Globus pallidus (tissue), 1 donor: ENCODE measurements around the gene GP1BB.
A peak's percentile ranks its signal among the peaks of the same experiment; 100 is the strongest.

Source experiments
- DNase-seq: peaks from one replicate; pipeline ENCODE4 v3.0.0-alpha.2; 2015; ENCODE audit warnings: low spot score

GP1BB gene

DNA sequence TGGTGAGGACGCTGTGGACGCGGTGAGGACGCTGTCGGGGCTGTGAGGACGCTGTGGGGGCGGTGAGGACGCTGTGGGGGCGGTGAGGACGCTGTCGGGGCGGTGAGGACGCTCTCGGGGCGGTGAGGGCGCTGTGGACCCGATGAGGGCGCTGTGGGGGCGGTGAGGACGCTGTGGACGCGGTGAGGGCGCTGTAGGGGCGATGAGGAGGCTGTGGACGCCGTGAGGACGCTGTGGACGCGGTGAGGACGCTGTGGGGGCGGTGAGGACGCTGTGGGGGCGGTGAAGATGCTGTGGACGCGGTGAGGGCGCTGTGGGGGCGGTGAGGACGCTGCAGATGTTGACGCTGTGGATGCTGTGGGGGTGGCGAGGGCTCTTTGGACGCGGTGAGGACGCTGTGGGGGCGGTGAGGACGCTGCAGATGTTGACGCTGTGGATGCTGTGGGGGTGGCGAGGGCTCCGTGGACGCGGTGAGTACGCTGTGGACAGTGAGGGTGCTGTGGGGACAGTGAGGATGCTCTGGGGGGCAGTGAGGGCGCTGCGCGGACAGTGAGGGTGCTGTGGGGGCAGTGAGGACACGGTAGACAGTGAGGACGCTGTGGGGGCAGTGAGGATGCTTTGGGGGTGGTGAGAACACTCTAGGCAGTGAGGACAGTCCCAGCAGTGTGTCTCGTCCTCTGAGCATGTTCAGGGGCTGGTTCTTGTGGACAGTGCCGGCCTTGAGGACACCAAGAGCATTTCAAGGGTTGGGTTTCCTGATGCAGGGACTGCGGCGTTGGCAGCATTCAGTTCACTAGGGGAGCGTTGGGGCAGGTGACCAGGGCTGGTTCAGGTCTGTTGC, 4.2 kb downstream of the GP1BB start:
- no peak for DNase-seq

- DNase-seq = no peak
Observed at GRCh38 chr22:19728271-19728670, 4.9 kb downstream of the GP1BB start.

DNA sequence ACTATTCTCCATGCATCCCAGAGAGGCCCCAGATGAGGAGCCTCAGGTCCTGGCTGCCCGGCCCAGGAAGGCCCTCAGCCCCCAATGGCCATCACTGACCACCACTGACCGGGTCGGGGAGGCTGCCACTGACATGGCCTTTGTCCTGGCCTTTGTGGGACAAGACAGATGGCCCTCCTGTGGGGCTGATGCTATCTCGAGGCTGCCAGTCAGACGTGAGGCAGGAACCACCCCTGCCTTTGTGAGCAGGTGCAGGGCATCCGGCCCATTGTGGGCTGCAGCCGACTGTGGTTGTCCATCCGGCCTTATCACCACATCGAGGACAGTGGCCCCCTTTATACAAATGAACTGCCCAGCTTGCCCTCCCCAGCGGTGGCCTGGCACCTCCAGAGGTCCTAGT, 5.5 kb downstream of the GP1BB start:
- no peak for DNase-seq

DNA sequence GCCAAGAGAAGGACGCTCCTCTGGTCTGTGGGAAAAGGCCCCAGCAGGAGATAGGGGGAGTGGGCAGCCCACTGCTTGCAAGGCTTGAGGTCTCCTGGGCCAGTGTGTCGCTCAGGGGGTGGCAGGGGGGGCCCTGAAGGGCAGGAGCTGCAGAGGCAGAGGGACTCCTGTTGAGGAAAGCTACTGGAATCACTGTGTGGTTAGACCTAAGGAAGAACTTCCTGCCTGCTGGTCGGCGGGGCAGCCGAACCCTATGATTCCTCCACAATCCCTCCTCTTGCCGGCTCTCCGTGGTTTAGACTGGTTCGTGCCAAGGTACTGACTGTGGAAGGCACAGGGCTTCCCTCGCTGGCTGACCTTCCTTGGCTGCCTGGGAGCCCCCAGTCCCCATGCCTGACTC, 6.2 kb downstream of the GP1BB start:
- no peak for DNase-seq

DNA sequence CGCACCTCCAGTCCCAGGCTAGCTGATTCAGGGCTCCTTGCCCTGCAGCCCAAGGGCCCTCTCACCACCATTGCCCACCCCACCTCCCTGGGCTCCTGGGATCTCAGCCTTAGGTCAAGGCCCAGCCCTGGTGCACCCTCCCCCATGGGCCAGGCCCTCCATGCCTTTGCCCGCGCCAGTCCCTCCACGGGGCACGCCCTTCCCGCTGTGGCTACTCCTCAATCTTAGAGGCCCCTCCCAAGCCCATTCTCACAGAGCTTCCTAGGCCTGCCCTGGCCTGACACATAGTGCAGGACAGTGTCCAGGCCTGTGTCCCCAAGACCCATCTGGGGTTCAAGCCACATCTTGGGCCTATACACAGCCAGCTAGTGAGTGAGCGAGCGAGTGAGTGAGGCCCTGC, 6.9 kb downstream of the GP1BB start:
- no peak for DNase-seq

DNA sequence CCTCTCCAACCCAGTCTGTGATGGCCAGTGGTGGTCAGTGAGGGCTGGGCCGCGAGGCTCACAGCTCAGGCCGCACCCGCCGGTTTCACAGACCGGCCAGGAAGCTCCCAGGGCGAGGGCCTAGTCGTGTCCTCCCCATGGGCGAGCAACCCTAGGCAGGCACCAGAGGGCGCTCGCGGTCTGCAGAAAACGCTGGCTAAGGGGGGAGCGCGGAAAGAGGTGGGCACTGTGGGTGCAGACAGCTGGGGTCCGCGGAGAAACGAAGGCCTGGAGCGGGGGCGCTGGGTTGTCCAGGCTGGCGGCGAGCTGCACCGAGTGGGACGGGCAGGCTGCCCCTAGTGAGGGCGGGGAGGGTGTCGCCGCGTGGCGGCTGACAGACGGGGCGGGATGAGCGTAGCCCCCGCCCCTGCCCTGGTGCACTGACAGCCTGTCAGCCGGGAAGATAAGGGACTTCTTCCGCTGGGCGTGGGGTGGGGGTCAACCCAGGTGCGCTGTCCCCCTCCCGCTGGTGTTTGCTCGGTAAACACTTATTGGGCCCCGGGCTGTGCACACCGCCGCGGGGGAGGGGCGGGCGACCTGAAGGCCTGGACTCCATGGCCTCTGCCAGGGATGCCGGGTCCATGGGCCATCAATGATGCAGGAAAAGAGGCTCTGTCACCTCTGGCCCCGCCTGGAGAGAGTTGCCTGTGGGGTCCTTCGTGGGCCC, 7.5 kb downstream of the GP1BB start:
- peak; percentile 51 for DNase-seq

- no peak for DNase-seq
Observed at GRCh38 chr22:19731361-19732135, 8.2 kb downstream of the GP1BB start.

DNA sequence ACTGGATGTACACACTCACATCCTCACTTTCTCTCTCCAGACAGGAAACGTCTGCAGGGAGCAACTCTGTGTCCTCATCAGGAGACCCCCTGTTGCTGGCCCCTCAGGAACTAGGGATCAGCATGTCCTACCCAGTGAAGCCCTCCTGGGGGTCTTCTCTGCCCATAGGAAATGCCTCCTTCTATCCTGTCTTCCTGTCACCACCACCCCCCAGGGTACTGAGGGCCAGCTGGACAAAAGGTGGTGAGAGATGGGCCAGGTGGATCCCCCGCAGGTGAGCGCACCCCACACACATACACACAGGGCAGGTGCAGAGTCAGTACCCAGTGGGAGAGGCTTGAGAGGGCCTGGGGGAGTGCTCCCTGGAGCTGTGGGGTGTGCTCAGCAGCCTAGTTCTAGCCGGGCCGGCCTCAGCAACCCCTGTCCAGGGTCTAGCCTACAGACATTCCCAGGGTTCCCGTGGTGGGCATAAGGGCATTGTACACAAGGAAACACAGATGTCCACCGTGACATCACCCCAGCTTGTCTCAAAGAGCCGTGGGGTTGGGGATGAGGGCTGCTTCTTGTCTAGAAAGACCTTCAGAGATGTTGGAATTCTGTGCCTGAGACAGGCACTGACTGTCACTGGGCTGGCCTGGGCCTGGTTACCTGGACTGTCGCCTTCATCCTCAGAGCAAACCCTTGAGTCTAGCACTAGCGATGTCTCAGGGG, 9.2 kb downstream of the GP1BB start:
- DNase-seq = no peak

DNA sequence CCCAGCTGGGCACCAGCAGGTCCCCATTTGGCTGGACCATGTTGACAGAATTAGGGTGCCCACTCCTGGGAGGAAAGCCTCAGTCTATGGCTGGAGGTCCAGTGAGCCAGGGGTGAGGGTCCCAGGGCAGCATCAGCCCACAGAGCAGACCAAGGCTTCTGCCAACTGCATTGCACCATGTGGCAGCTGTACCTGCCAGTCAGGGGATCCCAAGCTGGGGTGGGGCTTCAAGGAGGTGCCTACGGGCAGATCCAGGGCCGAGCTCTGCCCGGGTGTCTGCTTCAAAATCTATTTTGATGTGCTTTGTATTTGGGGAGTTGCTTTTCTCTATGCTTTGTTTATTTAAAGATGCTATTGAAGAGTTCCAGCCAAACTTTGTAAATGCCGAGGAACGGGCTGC, 10.4 kb downstream of the GP1BB start:
- no peak for DNase-seq

GRCh38 chr22:19734163-19734562, 10.8 kb downstream of the GP1BB start:
- DNase-seq = no peak

DNA sequence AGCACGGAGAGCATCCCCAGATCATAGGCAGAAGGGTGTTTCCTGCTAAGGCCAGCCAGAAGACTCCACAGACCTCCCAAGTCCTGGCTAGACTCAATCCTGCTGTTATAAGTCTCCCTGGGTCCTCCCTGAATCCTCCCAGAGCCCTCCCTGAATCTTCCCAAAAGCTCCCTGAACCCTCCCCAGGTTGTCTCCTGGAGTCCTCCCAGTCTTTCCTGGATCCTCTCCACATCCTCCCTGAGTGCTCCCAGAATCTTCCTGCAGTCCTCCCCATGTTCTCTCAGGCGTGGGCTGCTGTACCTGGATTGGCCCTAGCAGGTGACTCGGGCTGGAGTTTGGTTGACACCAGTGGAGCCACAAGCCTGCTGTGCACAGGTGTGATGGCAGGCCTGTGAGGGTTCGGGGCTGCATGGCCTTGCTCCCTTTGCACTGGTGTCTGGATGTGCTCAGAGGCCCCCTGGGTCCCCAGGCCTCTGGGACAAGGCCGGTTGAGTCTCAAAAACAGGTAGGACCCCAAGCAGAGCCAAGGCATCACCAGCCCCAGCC, 11.6 kb downstream of the GP1BB start:
- DNase-seq = no peak

DNA sequence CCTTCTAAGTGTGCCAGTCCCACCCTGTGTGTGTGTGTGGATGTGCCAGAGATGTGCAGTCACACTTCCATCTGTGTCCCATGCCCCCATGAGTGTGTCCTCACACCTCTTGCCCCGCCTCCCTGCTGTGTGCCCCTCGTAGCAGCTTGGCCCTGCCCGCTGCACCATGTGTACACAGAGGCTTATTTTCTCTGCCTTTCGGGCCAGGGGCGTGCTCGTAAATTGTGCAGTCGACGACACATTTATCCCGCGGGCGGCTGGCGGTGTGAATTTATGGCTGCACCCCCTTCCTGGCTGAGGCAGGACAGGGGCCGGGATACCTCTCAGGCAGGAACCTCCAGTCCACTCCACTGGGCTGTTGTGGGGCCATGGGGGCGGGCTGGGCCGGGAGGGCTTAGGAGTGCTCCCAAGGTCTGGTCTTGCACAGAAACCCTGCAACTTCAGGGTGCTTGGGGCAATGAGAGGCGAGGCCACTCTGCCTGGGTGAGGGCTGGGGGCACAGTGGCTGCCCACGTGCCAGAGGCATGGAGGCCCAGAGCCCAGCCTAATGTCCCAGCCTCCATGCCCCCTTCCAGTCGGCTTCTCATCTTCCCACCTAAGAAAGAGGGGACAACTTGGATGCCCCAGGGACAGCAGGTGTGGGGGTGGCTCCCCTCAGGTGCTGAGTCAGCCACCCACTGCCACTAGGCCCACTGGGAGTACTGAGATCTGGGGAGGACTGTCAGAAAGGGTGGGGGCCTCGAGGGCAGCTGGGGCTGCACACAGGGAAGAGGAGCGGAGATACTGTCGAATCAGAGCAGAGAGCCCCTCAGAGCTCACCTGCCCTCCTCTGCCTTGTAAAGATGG, 12.5 kb downstream of the GP1BB start:
- DNase-seq = no peak

DNA sequence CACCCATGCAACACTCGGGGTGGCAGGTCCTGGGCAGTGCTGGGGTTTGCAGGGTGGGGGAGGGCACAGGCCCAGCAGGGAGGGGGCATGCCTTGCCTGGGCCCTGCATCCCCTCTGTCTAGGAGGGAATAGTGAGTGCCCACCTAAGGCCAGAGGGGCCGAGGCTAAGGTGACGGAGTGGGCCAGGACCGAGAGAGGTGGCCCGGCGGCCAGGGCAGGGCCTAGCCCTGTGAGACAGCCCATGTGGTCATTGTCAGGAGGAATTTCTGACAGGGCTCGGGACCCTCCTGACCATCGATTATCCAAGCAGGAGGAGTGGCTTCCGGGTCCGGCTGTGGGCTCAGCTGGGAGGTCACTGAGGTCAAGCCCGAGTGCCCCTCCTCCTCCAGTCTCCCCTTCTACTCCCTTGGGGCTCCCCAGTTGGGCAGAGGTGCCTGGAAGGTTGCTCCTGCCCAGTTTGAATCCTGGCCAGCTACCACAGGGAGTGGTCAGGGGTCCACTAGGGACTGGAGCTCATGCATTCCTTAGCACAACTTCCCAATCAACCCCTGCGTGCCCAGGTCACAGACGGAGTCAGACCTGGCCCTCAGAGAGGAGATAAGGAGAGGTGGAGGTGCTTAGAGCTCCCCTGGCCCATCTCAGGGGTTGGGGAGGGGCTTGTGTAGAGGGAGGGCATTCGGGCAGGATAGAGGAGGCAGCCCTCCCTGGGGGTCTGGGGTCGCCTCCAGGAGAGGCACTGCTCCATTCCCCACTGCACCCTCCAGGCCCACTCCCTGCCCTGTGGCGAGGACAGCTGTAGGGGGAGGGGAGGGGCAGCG, 14.7 kb downstream of the GP1BB start:
- no peak for DNase-seq

GRCh38 chr22:19738664-19739447, 15.5 kb downstream of the GP1BB start:
- no peak for DNase-seq

- no peak for DNase-seq
Observed at GRCh38 chr22:19739448-19739895, 16.1 kb downstream of the GP1BB start.

DNA sequence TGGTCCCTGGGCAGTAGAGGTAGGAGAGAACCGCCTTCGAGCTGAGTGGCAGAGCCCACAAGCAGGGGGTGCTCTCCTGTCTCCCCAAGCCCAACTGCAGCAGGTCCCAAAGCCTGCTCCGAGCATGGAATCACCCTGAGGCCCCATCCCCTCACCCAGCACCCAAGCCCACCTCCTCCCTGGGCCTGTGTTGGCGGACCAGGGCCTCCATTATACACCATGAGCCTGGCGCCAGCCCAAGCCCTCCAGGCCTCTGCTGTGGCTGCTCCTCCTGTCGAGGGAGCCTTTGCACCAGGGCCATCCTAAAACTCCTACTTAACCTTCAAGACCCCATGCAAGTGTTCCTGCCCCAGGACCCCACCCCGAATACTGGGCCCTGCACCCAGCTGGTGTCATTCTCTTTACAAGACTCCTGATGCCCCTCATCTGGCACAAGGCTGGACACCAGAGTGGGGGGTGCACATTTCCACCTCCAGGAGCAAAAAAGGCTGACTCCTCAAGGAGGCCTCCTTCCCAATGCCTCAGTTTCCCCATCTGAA, 16.6 kb downstream of the GP1BB start:
- DNase-seq = no peak

DNA sequence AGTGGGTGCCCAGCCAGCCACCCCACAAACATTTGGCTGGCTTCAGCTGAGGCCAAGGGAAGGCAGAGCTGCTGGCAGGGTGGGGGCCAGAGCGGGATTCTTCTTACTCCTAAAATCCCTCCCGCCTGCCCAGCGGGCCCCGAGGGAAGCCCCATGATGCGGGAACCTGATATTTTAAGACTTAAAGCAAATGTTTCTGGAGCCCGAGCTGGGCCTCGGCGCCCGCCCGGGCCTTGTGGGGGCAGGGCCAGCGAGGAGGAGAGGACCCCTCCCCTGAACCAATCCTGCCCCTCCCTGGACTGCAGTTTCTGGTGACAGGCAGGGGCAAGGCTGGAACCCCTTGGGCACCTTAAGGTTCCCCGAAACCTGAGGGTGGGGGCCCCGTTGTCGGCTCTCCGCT, 17.2 kb downstream of the GP1BB start:
- DNase-seq = no peak

- no peak for DNase-seq
Observed at GRCh38 chr22:19741053-19741452, 17.7 kb downstream of the GP1BB start.
